Spinal cord (tissue), 10 donors: ENCODE measurements around the gene MGAT3. TPM values are rescaled to one million over a fixed set of nuclear protein-coding genes. Genes with fewer than 3 reads are reported as not detected.

Experiments
- DNase-seq, 6 donors: peaks; one replicate each; pipeline versions ENCODE4 v3.0.0 to v3.0.0-alpha.2; 2013 to 2015; ENCODE audit warnings: low spot score in 6 of 6, low read depth in 4 of 6
- H3K27ac ChIP-seq: one replicate; pipeline ENCODE4 v1.5.1; 2013; ENCODE audit warnings: low read depth, low read length, control low read depth
- H3K27me3 ChIP-seq: one replicate; pipeline ENCODE4 v1.6.1; 2013; ENCODE audit warnings: low read length; ENCODE audit not compliant: control insufficient read depth, insufficient read depth
- H3K36me3 ChIP-seq: one replicate; pipeline ENCODE4 v1.6.1; 2013; ENCODE audit warnings: low read length; ENCODE audit not compliant: control insufficient read depth, insufficient read depth
- H3K4me1 ChIP-seq: one replicate; pipeline ENCODE4 v1.6.1; 2013; ENCODE audit warnings: low read length; ENCODE audit not compliant: control insufficient read depth, insufficient read depth
- H3K4me3 ChIP-seq: one replicate; pipeline ENCODE4 v1.5.1; 2013; ENCODE audit warnings: low read depth, low read length, control low read depth
- H3K9me3 ChIP-seq: one replicate; pipeline ENCODE4 v1.6.1; 2013; ENCODE audit warnings: low read length; ENCODE audit not compliant: control insufficient read depth, insufficient read depth
- WGBS: methylation state at CpG from one replicate; pipeline ENCODE4 v1.1.5; 2013; ENCODE audit warnings: missing lambda C conversion rate; ENCODE audit not compliant: insufficient coverage; 5-methylcytosine and 5-hydroxymethylcytosine counted together
- polyA plus RNA-seq, 2 donors: library from polyadenylated mRNA; unstranded; fragments of 120-200 nt; gene quantifications; one replicate each; pipeline ENCODE4 v1.2.1, GENCODE V29; 2013; ENCODE audit not compliant: insufficient read length in 2 of 2
- total RNA-seq, 2 donors: library from RNA; depleted of rRNA in 1 of 2; stranded (reverse); fragments of 120-200 nt in 1 of 2; fragments of >200 nt in 1 of 2; gene quantifications; one replicate each; pipeline versions ENCODE4 v1.2.3 to v1.2.4, GENCODE V29; 2013 to 2014
- donor health status: healthy.

Gene MGAT3
- total and polyA plus RNA-seq, 4 donors = 19.9 to 79.7 (median 50.8) TPM

DNA sequence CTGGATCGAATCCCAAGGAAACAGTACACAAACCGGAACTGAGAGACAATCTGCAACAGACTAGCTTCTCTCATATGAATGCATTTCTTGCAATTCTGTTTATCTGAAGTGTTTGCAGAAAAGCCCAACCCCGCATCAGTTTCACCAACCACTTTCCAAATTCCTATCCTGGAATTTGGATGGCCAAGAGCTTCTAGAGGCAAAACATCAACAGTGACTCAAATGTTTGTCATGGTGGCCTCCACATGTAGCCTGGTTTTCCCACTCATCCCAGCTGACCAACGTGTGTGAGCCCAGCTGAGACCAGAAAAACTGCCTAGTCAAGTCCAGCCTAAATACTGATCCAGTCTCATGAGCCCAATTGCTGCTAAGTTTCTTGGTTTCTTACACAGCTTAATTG lies 36.9 kb downstream of the MGAT3 start:
- Histone ChIP-seq H3K9me3 (no peaks in the 10 kb centered on the region), H3K4me3 (no peak overlapping the region), H3K36me3 (peaks cover 36% of the 10 kb centered on the region), H3K27me3 (no peaks in the 10 kb centered on the region), H3K4me1 (peaks cover 26% of the 10 kb centered on the region), H3K27ac (no peak overlapping the region)
- DNase-seq = no peak
- WGBS = 79% methylated on average over 4 of the region's 4 CpGs

DNA sequence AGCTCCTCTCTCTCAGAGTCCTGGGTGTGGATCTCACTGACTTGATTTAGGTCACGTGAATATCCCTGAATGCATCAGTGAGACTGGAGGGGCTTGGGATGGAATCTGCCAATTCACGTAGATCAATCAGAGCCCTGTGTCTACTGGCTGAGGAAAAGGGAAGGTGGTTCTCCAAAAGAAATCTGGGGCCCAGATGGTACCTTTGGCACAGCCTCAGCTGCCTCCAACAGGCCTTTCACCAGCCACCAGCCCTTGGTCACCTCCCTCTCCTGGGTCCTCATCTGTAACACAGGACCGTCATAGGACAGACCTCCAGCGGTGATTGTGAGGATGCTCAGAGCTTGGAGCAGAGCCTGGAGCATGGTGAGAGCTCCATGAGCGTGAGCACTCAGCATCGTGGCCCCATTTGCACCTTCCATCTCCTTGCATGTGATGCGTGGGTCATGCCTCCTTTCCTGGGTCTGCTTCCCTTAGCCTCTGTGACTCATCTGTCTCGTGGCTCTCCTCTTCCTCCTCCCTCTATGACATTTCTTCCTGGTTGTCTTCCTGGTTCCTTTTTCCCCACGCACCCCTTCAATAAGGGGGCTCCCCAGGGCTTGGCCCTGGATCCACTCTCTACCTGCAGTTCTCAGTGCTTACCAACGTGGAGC lies 37.8 kb downstream of the MGAT3 start:
- no peak overlapping the region for H3K4me3 ChIP-seq
- WGBS = 76% methylated on average over 9 of the region's 10 CpGs
- H3K27me3 ChIP-seq = no peaks in the 10 kb centered on the region
- H3K4me1 ChIP-seq = peaks cover 24% of the 10 kb centered on the region
- peaks cover 28% of the 10 kb centered on the region for H3K36me3 ChIP-seq
- no peak for DNase-seq
- H3K27ac ChIP-seq = no peak overlapping the region
- no peaks in the 10 kb centered on the region for H3K9me3 ChIP-seq

DNA sequence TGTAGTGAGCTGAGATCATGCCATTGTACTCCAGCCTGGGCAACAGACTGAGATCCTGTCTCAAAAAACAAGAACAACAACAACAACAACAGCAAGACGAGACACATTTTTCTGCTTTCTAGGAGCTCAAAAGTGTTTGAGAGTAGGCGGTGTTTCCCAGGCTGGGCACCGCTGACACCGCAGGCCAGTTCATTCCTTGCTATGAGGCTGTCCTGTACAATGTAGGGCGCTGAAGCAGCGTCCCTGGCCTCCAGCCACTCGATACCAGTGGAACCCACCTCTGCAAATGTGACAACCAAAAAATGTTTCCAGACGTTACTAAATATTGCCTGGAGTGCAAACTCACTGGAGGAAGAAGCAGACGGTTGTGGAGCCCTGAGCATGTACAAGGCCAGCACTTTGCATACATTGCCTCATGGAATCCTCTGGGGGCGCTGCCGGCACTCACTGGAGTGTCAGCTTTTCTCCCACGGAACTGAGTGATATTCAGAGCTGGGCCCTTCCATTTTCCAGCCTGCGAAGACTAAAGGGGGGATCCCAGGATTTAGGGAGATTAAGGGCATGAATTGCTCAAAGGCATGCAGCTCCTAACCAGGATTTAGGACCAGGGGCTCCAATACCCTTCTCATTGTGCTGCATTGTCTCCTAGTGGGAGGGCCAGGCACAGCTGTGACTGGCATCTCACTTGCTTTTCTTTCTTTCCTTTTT lies 39.5 kb downstream of the MGAT3 start:
- WGBS = 43% methylated on average over 12 of the region's 13 CpGs
- H3K9me3 ChIP-seq = no peaks in the 10 kb centered on the region
- H3K27ac ChIP-seq = peak overlapping the region; percentile 52
- DNase-seq = peak in 4 of 6 donors; percentile 57 to 93 (median 77)
- H3K4me3 ChIP-seq = no peak overlapping the region
- peaks cover 16% of the 10 kb centered on the region for H3K36me3 ChIP-seq
- no peaks in the 10 kb centered on the region for H3K27me3 ChIP-seq
- peaks cover 22% of the 10 kb centered on the region for H3K4me1 ChIP-seq

DNA sequence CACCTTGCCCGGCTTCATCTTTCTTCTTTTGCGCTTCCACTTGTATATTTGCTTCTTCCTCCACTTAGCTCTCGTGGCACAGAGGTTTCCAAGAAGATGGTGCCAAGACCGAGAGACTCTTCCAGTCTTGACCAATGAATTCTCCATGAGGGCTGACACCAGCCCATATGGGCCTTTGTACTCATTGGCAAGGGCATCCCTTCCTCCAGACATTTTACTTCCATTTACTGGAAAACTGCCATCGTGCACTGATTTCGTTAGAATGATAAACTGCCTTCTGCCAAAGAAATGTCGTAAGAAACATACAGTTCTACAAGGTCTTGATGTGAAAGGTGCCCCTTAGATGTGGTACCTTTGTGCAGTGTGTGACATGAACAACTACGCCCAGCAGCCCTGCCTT lies 40.6 kb downstream of the MGAT3 start:
- Histone ChIP-seq H3K27me3 (no peaks in the 10 kb centered on the region), H3K4me3 (no peak overlapping the region), H3K4me1 (peaks cover 30% of the 10 kb centered on the region), H3K9me3 (no peaks in the 10 kb centered on the region), H3K27ac (no peak overlapping the region), H3K36me3 (peaks cover 7% of the 10 kb centered on the region)
- DNase-seq = peak in 1 of 6 donors; percentile 65
- 72% methylated on average over 4 of the region's 8 CpGs for WGBS

DNA sequence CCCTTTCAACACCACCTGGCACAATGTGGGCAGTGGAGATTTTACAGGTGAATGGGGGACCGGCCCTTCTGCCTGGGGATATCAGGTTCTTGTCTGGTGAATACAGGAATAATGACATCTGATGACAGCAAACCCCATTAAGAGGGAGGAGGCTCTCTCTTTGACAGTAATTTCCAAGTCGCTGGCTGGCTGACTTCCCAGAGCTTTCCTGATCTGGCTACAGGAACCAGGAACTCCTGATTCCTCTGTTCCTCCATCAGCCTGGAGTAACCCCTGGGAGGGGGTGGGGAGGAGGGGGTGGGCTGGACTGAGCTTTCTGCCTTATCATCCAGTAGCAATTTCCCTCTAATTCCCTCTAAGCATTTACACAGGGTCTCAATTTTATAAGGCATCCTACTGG lies 41.6 kb downstream of the MGAT3 start:
- Histone ChIP-seq H3K27me3 (no peaks in the 10 kb centered on the region), H3K36me3 (no peaks in the 10 kb centered on the region), H3K4me3 (no peak overlapping the region), H3K9me3 (no peaks in the 10 kb centered on the region), H3K27ac (no peak overlapping the region), H3K4me1 (peaks cover 37% of the 10 kb centered on the region)
- WGBS = 80% methylated on average over 1 of the region's 2 CpGs
- no peak for DNase-seq

DNA sequence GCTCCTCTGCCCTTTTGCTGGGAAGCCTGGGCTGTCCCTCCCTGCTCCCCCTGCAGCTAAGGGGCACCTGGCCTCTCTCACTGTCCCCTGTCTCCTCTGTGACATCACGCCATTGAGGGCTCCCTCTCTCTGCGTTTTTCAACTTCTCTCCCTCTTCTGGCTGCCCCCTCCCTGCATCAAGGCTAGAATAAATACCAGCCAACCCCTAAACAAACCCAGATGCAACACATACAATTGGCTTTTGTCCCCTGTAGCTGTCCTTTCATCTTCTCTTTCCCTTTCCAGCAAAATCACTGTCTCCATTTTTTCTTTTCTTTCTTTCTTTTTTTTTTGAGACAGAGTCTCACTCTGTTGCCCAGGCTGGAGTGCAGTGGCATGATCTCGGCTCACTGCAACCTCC lies 42.0 kb downstream of the MGAT3 start:
- Histone ChIP-seq H3K4me1 (peaks cover 41% of the 10 kb centered on the region), H3K9me3 (no peaks in the 10 kb centered on the region), H3K27me3 (no peaks in the 10 kb centered on the region), H3K27ac (no peak overlapping the region), H3K4me3 (no peak overlapping the region), H3K36me3 (peaks cover 1% of the 10 kb centered on the region)
- WGBS = 21% methylated on average over 2 of the region's 3 CpGs
- no peak for DNase-seq

DNA sequence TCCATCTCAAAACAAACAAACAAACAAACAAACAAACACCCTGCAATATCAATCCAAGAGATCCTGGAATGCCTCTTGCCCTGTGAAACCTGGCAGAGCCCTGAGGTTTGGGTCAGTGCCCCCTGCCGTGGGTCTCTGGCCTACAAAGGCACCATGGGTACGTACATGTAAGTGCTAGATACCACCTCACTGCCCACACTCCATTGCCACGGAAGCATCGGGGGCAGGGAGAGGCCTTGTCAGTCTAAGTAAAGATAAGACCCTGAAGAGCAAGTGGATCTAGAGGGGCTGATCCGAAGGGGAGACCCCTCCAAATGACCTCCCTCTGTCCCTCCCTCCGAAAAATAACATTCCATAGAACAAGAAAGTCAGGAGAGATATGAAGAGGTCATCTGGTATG lies 43.3 kb downstream of the MGAT3 start:
- 82% methylated on average over 1 of the region's 6 CpGs for WGBS
- no peaks in the 10 kb centered on the region for H3K9me3 ChIP-seq
- no peak for DNase-seq
- no peaks in the 10 kb centered on the region for H3K27me3 ChIP-seq
- no peak overlapping the region for H3K27ac ChIP-seq
- no peak overlapping the region for H3K4me3 ChIP-seq
- peaks cover 14% of the 10 kb centered on the region for H3K36me3 ChIP-seq
- H3K4me1 ChIP-seq = peaks cover 42% of the 10 kb centered on the region

DNA sequence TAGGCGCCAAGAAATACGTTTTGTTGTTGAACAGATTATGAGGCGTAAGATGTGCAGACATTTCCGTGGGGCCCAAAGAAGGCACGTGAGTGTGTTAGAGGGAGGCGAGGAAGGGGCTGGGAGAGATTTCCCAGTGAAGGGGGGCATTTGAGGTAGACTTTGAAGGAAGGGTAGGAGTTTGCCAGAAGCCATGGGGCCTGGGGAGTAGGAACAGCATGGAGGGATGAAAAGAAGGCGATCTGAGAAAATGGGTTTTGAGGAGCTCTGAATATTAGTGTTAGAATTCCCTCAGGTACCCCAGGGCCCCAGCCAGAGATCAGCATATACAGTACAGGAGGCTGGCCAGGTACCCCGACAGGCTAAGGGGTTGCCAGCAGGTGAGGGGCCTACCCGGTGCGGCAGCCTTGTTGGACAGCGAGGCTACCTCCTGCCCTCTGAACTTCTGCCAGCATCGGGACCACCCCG lies 44.9 kb downstream of the MGAT3 start:
- Histone ChIP-seq H3K27me3 (no peaks in the 10 kb centered on the region), H3K4me1 (peaks cover 35% of the 10 kb centered on the region), H3K27ac (peak overlapping the region; percentile 95), H3K36me3 (peaks cover 27% of the 10 kb centered on the region), H3K4me3 (peak overlapping the region; percentile 67), H3K9me3 (no peaks in the 10 kb centered on the region)
- DNase-seq = peak in 1 of 6 donors; percentile 40
- 31% methylated on average over 13 of the region's 13 CpGs for WGBS

DNA sequence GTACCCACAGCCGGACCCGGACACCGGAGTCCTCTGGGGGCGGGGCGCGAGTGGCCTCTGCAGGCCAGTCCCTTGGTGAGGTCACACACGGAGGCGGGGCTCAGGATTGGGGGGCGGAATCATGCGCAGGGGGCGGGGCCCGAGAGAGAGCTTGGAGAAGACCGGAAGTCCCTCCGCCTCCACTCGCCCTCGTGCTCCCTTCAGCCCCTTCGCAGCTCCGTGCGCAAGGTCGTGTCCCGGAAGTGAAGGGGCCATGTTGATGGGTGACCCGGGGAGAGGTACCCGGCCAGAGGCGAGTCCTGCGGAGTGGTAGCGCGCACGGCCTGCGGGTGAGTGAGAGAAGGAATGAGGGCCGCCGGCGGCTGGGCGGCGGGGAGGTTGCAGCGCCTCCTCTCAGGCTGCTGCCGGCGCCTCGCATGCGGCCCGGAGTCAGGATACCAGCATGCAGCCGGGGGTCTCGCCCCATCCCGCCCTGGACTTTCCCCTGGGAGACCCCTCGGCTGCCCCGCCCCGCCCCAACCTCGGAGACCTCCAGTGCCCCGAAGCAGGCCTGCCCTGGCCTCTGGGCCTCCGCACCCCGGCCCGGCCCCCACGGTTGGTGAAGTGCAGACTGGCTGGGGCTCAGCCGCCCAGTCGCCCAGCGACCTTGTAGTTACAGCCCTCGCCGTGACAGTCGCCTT lies 45.4 kb downstream of the MGAT3 start, which contains the start of gene MIEF1:
Gene MIEF1, plus strand, starts transcription at position 182 of the 680 bp plus-strand sequence. CDS start 9,005 bp downstream, outside the sequence.
- under 1% methylated on average over 55 of the region's 58 CpGs for WGBS
- Histone ChIP-seq H3K9me3 (no peaks in the 10 kb centered on the region), H3K27me3 (no peaks in the 10 kb centered on the region), H3K4me3 (peak within 1 kb of the TSS; percentile 67), H3K4me1 (peaks cover 32% of the 10 kb centered on the region), H3K27ac (peak within 1 kb of the TSS; percentile 95), H3K36me3 (peaks cover 33% of the 10 kb centered on the region)
- peak; percentile 82 to 99 (median 94) for DNase-seq
